Retina (tissue), 1 donor: ENCODE data around the gene CSPG5.

ENCODE experiments used
- DNase-seq: peaks from one replicate; pipeline ENCODE4 v3.0.0-alpha.2; 2016

Gene CSPG5

GRCh38 chr3:47586746-47587145 is 8.1 kb upstream of the CSPG5 start:
- no peak for DNase-seq

- peak; percentile 13 for DNase-seq
Observed at GRCh38 chr3:47583320-47584075, 4.8 kb upstream of the CSPG5 start.

- DNase-seq = no peak
Observed at GRCh38 chr3:47581835-47582234, 3.2 kb upstream of the CSPG5 start.

- DNase-seq = no peak
Observed at GRCh38 chr3:47581422-47581821, 2.8 kb upstream of the CSPG5 start.

GRCh38 chr3:47580481-47580880 is 1.8 kb upstream of the CSPG5 start:
- no peak for DNase-seq

- DNase-seq = no peak
Observed at GRCh38 chr3:47579875-47580274, 1.2 kb upstream of the CSPG5 start.

GRCh38 chr3:47578119-47578632 is 489 bp downstream of the CSPG5 start:
- DNase-seq = peak; percentile 56

- peak; percentile 72 for DNase-seq
Observed at GRCh38 chr3:47577583-47578118, 1.0 kb downstream of the CSPG5 start.

- peak; percentile 73 for DNase-seq
Observed at GRCh38 chr3:47573190-47574172, 5.2 kb downstream of the CSPG5 start.

GRCh38 chr3:47571391-47572175 is 7.1 kb downstream of the CSPG5 start:
- peak; percentile 89 for DNase-seq

- DNase-seq = no peak
Observed at GRCh38 chr3:47568901-47569300, 9.8 kb downstream of the CSPG5 start.

- no peak for DNase-seq
Observed at GRCh38 chr3:47567149-47567548, 11.5 kb downstream of the CSPG5 start.

- DNase-seq = no peak
Observed at GRCh38 chr3:47566667-47567066, 12.0 kb downstream of the CSPG5 start.

GRCh38 chr3:47565734-47566550 is 12.7 kb downstream of the CSPG5 start:
- DNase-seq = no peak

- DNase-seq = no peak
Observed at GRCh38 chr3:47556351-47556750, 22.3 kb downstream of the CSPG5 start.

- no peak for DNase-seq
Observed at GRCh38 chr3:47554335-47554734, 24.3 kb downstream of the CSPG5 start.

GRCh38 chr3:47553407-47553806 is 25.3 kb downstream of the CSPG5 start:
- DNase-seq = no peak

- peak; percentile 80 for DNase-seq
Observed at GRCh38 chr3:47542471-47543173, 36.0 kb downstream of the CSPG5 start.

GRCh38 chr3:47541583-47542108 is 37.0 kb downstream of the CSPG5 start:
- no peak for DNase-seq

GRCh38 chr3:47540281-47540680 is 38.4 kb downstream of the CSPG5 start:
- DNase-seq = no peak

- DNase-seq = no peak
Observed at GRCh38 chr3:47536967-47537366, 41.7 kb downstream of the CSPG5 start.
